Measurements from ENCODE around the gene MR1.
A peak's percentile ranks its signal among the peaks of the same experiment; 100 is the strongest.

Gene MR1

GRCh38 chr1:181091309-181092040 lies 57.7 kb downstream of the MR1 start:
- no peak for DNase-seq (ENCODE audit: low spot score)

- no peak for DNase-seq (ENCODE audit: low spot score)
Measured at GRCh38 chr1:181092056-181092455, 58.3 kb downstream of the MR1 start.

- DNase-seq (ENCODE audit: low spot score): no peak
Measured at GRCh38 chr1:181092883-181093458, 59.2 kb downstream of the MR1 start.

GRCh38 chr1:181094416-181095212 lies 60.8 kb downstream of the MR1 start:
- DNase-seq (ENCODE audit: low spot score): no peak

- no peak for DNase-seq (ENCODE audit: low spot score)
Measured at GRCh38 chr1:181095260-181095659, 61.5 kb downstream of the MR1 start.

GRCh38 chr1:181095763-181096184 lies 62.0 kb downstream of the MR1 start:
- DNase-seq (ENCODE audit: low spot score): no peak

GRCh38 chr1:181097242-181097641 lies 63.5 kb downstream of the MR1 start:
- DNase-seq (ENCODE audit: low spot score): no peak

GRCh38 chr1:181099152-181100014 lies 65.6 kb downstream of the MR1 start:
- no peak for DNase-seq (ENCODE audit: low spot score)

- peak; percentile 49 for DNase-seq (ENCODE audit: low spot score)
Measured at GRCh38 chr1:181100015-181100905, 66.5 kb downstream of the MR1 start.

GRCh38 chr1:181100934-181101333 lies 67.2 kb downstream of the MR1 start:
- no peak for DNase-seq (ENCODE audit: low spot score)

- peak; percentile 63 for DNase-seq (ENCODE audit: low spot score)
Measured at GRCh38 chr1:181101581-181102226, 67.9 kb downstream of the MR1 start.

- DNase-seq (ENCODE audit: low spot score): peak; percentile 45
Measured at GRCh38 chr1:181102841-181103240, 69.1 kb downstream of the MR1 start.

GRCh38 chr1:181103399-181103798 lies 69.6 kb downstream of the MR1 start:
- peak; percentile 44 for DNase-seq (ENCODE audit: low spot score)

- peak; percentile 51 for DNase-seq (ENCODE audit: low spot score)
Measured at GRCh38 chr1:181104042-181104789, 70.4 kb downstream of the MR1 start.

GRCh38 chr1:181104790-181105133 lies 71.0 kb downstream of the MR1 start:
- DNase-seq (ENCODE audit: low spot score): no peak

GRCh38 chr1:181105134-181106021 lies 71.6 kb downstream of the MR1 start:
- peak; percentile 96 for DNase-seq (ENCODE audit: low spot score)

GRCh38 chr1:181106022-181106312 lies 72.2 kb downstream of the MR1 start:
- no peak for DNase-seq (ENCODE audit: low spot score)

GRCh38 chr1:181106479-181106878 lies 72.7 kb downstream of the MR1 start:
- DNase-seq (ENCODE audit: low spot score): no peak

- no peak for DNase-seq (ENCODE audit: low spot score)
Measured at GRCh38 chr1:181107711-181108110, 73.9 kb downstream of the MR1 start.

Data from left forelimb (tissue), 1 donor.